GM18499 (cell line): ENCODE measurements around the gene ARMC6.

ENCODE experiments used
- ATAC-seq: cut with Tn5 transposase; IDR thresholded peaks from one replicate; pipeline ENCODE4 v1.9.1; 2021; ENCODE audit warnings: moderate number of reproducible peaks; ENCODE audit not compliant: insufficient read depth, unreplicated experiment

Gene ARMC6

GRCh38 chr19:19053508-19054314 is 20.3 kb downstream of the ARMC6 start:
- no peak for ATAC-seq

GRCh38 chr19:19054315-19054938 is 21.0 kb downstream of the ARMC6 start:
- no peak for ATAC-seq

- no peak for ATAC-seq
Observed at GRCh38 chr19:19054939-19055440, 21.6 kb downstream of the ARMC6 start.

GRCh38 chr19:19055701-19056100 is 22.3 kb downstream of the ARMC6 start:
- no peak for ATAC-seq

GRCh38 chr19:19056636-19057275 is 23.4 kb downstream of the ARMC6 start:
- no peak for ATAC-seq

- ATAC-seq: no peak
Observed at GRCh38 chr19:19057317-19057716, 23.9 kb downstream of the ARMC6 start.

- ATAC-seq: no peak
Observed at GRCh38 chr19:19057720-19058119, 24.3 kb downstream of the ARMC6 start.

GRCh38 chr19:19059018-19059836 is 25.8 kb downstream of the ARMC6 start:
- no peak for ATAC-seq

- ATAC-seq: no peak
Observed at GRCh38 chr19:19059837-19060611, 26.6 kb downstream of the ARMC6 start.

GRCh38 chr19:19061506-19061905 is 28.1 kb downstream of the ARMC6 start:
- no peak for ATAC-seq

GRCh38 chr19:19062454-19063182 is 29.2 kb downstream of the ARMC6 start:
- ATAC-seq: no peak

GRCh38 chr19:19063183-19064097 is 30.0 kb downstream of the ARMC6 start, which contains the start of gene SLC25A42:
Gene SLC25A42 (plus strand): TSS chr19:19063994. CDS start chr19:19096125, 32,131 bp downstream.
- ATAC-seq: peak; percentile 81

GRCh38 chr19:19064098-19064722 is 30.8 kb downstream of the ARMC6 start:
- no peak for ATAC-seq

- ATAC-seq: no peak
Observed at GRCh38 chr19:19064811-19065745, 31.7 kb downstream of the ARMC6 start.

- no peak for ATAC-seq
Observed at GRCh38 chr19:19067276-19068072, 34.1 kb downstream of the ARMC6 start.
